Measurements from ENCODE around the gene NCOA7.
A peak's percentile ranks its signal among the peaks of the same experiment; 100 is the strongest.

NCOA7 gene

GRCh38 chr6:125753937-125754259 is 36.9 kb upstream of the NCOA7 start:
- no peak for DNase-seq

- no peak for DNase-seq
Measured at GRCh38 chr6:125754566-125754965, 36.2 kb upstream of the NCOA7 start.

- DNase-seq: no peak
Measured at GRCh38 chr6:125759184-125759902, 31.4 kb upstream of the NCOA7 start.

- no peak for DNase-seq
Measured at GRCh38 chr6:125759959-125760457, 30.8 kb upstream of the NCOA7 start.

- DNase-seq: no peak
Measured at GRCh38 chr6:125764121-125764671, 26.6 kb upstream of the NCOA7 start.

GRCh38 chr6:125765944-125766343 is 24.8 kb upstream of the NCOA7 start:
- DNase-seq: no peak

- DNase-seq: no peak
Measured at GRCh38 chr6:125766641-125767040, 24.1 kb upstream of the NCOA7 start.

- DNase-seq: no peak
Measured at GRCh38 chr6:125769147-125769783, 21.5 kb upstream of the NCOA7 start.

GRCh38 chr6:125773387-125774341 is 17.1 kb upstream of the NCOA7 start:
- no peak for DNase-seq

- DNase-seq: peak; percentile 31
Measured at GRCh38 chr6:125776107-125776826, 14.5 kb upstream of the NCOA7 start.

- peak; percentile 99 for DNase-seq
Measured at GRCh38 chr6:125779924-125780539, 10.7 kb upstream of the NCOA7 start.

- DNase-seq: peak; percentile 85
Measured at GRCh38 chr6:125780540-125781313, 10.0 kb upstream of the NCOA7 start.

GRCh38 chr6:125781314-125781868 is 9.4 kb upstream of the NCOA7 start:
- peak; percentile 61 for DNase-seq

- DNase-seq: no peak
Measured at GRCh38 chr6:125784365-125784764, 6.4 kb upstream of the NCOA7 start.

- peak; percentile 84 for DNase-seq
Measured at GRCh38 chr6:125787791-125788190, 3.0 kb upstream of the NCOA7 start.

GRCh38 chr6:125789167-125789566 is 1.6 kb upstream of the NCOA7 start:
- DNase-seq: no peak

- DNase-seq: peak; percentile 81
Measured at GRCh38 chr6:125789576-125790357, 993 bp upstream of the NCOA7 start.

- peak; percentile 58 for DNase-seq
Measured at GRCh38 chr6:125791151-125791819, 525 bp downstream of the NCOA7 start.

- DNase-seq: no peak
Measured at GRCh38 chr6:125791820-125792165, 1.0 kb downstream of the NCOA7 start.

- no peak for DNase-seq
Measured at GRCh38 chr6:125792172-125792571, 1.4 kb downstream of the NCOA7 start.
